OCI-LY7 (cell line): ENCODE results near the gene SGTB.

Experiments
- CTCF ChIP-seq: fragments of 200-600 bp; sonication (generic); conservative IDR thresholded peaks from 2 replicates; pipeline ENCODE4 v1.5.1; 2014; ENCODE audit warnings: mild to moderate bottlenecking, antibody characterized with exemption, low read length, moderate library complexity, mixed read lengths
- EZH2phosphoT487 ChIP-seq: fragments of 200-600 bp; sonication (generic); IDR thresholded peaks from 2 replicates; pipeline ENCODE4 v1.6.1; 2018; ENCODE audit warnings: low read depth, borderline replicate concordance, mild to moderate bottlenecking, mixed run types, antibody characterized with exemption, low read length, moderate library complexity, mixed read lengths

GRCh38 chr5:65708145-65708544 is 13.8 kb downstream of the SGTB start:
- TF ChIP-seq CTCF (no peak), EZH2phosphoT487 (no peak)
